AML-193 (cell line): ENCODE results near the gene TOPORS.
"Not testable (repeated sequence)": the region's sequence is repeated elsewhere in the genome, so short reads cannot be mapped to it uniquely, and the experiment has no call there.

Experiments used
- DNase-seq, 2 experiments: peaks; one replicate each; lab custom pipeline; 2025; lab: John Stamatoyannopoulos, UW

The TOPORS gene

DNA sequence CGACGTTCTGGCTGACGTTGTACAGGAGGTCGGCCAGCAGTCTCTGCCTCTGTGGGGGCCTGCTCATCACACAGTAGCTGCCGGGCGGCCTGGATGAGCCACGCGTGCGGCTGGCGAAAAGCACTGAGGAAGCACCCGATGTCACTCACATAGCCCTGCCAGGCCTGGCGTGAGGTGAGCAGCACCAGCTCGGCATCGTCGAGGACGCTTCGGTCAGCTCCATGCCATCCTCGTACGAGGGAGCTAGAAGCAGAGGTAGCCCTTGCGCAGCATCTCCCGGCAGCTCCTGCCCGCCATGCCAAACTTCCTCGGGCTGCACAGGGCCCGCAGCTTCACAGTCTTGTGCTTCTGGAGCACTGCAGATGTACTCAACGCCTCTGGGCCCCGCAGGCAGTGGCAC is 14.4 kb upstream of the TOPORS start:
- DNase-seq, result no peak

DNA sequence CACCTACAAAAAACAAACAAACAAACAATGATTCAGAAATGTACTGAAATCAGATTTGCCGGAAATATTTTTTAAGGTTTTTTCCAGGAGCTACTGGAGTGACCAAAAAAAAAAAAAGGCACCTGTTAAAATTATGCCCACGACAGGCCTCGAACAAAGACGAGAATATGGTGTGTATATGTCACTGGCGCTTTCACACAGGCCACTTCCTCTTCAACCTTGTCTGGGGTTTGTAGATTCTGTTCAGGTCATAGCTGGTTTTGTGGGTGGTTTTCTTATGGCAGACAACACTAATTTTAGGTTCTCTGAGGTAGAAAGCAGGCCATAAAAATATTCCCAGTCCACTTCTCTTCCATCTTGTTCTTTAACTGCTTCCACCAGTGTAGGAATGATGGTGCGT is 13.6 kb upstream of the TOPORS start:
- no peak for DNase-seq

DNA sequence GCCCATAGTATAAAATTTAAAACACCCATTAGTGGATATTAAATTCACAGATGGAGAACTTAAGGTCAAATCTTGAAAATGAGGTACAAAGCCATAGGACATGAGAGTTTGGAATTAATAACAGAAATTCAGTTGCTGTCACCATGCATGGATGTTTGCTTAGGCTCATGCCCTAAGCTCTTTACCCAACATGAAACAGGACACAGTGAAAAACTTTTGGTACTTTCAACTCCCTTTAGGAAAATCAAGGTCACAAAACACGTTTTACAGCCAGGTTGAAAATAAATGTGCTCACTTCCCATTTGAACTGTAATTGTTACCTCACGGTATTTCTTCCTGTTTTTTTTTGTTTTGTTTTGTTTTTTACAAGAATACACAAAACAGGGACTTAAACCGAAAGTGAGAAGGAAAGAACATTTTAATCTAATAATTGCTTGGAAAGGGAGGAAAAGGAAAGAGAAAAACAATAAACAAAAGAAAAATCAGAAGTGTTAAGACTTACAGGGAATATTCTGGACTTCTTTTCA is 6.1 kb upstream of the TOPORS start:
- DNase-seq, result no peak

DNA sequence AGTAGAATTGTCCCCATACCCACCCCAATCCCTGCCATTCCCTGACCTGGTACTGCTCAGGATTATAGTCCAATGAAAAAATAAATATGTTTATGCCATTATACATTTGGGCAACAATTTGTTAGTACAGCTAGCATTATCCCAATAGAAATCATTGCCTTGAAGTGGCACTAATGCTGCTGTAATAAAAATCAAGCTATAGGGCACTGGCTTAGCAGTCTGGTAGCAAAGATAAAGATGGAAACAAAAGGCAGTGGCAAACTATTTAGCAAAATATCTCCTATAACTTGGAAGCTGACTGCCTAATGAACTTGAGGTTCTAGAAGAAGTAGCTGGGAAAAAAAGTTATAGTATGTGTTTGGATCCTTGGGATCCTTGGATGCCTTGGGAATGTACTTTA is 2.2 kb upstream of the TOPORS start:
- no peak for DNase-seq

DNA sequence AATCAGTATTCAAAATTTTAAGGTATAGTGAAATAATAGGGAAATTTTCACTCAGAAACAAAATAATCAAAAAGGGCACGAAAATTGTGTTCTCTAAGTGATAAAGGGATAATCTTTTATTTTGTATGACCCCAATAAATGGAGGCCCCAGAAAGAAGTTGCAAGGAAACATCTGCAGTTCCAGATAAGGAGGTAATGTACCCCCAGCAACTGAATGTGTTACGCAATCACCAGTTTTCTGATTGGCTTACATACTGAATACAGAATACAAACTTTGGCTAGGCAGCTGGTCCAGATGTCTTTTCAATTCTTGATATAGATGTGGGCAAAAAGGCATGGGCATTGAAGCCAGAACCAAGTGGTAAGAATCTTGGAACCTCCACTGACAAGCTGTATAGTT is 1.7 kb upstream of the TOPORS start:
- DNase-seq, result no peak

DNA sequence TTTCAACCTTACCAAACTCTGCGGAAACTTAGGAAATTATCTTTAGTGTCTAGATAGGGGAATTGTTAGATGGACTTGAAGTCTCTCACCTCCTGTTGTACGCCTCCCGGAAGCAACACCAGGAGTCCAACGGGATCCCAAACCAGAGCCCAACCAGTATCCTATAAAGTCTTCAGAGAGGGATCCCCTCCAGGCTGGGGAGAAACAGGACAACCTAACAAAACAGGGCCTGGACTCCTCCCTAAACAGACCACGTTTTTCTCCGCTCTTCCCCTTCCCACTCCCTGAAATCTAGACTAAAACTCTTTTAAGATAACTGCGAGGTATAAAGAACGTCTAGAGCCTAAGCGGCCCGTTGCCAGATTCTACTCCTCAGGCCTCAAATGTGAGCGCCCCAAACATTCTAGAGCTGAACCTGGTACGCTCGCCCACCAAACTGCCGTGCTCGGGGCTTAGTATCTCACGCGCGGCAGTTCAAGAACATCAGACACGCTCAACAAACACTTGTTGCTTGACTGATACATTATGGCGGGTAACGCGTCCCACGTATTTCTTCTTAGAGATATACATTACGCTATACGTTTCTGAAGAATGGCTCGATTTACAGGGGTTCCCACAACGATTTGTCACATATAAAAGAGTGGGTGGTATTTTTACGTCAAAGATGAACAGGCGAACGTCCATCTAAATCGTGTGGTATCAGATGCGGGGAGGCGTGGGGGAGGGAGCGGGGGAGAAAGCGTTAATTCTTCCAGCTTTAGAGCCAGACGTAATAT is 922 bp downstream of the TOPORS start:
- no peak for DNase-seq

DNA sequence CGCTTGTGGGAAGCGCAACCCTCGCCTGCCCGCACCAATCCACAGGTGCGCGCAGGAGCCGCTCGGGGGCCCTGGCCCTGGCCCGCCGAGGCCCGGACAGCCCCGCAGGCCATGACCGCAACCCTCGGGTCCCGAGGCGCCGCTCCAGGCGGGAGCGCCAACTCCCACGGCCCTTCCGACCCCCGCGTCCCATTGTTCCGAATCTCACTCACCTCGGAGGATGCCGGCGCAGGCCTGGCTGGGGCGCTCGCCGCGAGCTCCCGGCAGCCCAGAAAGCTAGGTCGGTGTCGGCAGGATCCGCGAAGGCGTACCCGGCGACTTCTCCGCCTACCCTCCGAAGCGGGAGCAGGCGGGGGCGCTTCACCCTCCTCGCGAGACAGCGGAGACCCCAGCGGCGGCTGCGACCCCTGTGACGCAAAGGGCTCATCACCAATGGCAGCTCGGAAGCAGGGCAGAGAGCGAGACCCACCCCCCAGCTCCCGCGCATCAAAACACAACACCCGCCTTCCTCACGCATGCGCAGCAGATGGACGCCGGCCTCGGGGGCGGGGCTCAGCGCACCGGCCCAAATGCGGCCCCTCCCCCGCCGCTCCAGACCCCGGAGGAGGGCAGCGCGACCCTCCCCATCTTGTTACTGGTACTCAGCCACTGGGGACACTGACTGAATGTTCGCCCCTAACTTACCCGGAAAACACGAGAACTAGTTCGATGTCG is 1.7 kb downstream of the TOPORS start:
- peak; percentile 68 to 72 for DNase-seq

DNA sequence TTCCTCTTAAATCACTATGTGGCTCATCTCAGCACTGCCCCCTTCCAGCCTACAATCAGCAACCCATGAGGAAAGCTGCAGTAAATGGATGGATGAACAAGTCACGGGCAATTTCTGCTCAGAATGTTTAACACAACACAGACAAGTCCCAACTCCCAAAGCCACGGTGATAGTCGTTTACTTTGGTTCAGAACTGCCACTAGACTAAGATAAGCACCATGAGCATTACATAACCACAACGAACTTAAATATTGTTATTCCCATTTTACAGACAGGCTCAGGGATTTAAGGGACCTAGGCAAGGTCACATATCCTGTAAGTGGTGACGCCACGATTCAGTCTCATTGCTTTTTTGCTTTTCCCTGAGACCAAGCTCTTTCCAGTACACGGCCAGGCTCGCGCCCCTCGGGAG is 2.2 kb downstream of the TOPORS start:
- no peak for DNase-seq

DNA sequence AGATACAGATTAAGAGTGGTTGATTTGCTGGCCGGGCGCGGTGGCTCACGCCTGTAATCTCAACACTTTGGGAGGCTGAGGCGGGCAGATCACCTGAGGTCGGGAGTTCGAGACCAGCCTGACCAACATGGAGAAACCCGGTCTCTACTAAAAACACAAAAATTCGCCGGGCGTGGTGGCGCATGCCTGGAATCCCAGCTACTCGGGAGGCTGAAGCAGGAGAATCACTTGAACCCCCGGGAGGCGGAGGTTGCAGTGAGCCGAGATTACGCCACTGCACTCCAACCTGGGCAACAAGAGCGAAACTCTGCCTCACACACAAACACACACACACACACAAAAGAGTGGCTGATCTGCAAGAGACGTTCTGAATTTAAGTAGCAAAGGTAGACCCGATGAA is 4.2 kb downstream of the TOPORS start:
- not testable (repeated sequence) for DNase-seq

DNA sequence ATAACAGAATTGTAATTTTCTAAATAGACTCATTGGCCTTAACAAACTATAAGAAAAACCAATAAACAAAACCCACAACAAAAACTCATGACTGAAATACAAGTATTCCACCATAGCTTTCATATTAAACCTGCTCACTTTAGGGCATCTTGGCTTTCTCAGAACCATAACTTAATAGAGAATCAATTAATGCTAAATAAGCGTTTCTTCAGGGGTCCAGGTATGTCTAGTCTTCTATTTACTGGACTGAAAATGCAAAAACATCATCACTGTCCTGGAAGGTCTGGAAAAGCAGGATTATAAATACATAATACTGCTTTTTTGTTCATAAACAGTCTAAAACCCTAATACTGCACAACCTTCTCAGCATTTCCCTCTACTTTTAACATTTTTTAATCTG is 6.5 kb downstream of the TOPORS start:
- DNase-seq, result no peak

DNA sequence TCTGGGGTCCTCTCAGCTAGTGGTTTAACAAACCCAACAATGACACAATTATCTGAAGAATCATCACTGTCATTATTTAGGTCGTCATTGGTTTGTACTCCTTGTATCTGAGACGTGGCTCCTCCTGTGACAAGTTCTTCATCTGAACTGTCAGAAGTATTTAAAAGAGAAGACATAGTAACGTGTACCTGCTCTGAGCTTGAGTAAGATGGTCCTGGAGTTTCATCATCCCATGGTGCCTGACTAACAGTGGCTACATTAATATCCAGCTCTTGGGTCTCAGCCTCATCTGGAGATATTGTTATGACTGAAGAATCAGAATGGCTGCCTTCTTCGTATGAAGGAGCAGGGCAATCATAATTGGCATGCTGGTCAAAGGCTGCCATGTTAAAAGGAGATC is 9.3 kb downstream of the TOPORS start:
- DNase-seq, result no peak

DNA sequence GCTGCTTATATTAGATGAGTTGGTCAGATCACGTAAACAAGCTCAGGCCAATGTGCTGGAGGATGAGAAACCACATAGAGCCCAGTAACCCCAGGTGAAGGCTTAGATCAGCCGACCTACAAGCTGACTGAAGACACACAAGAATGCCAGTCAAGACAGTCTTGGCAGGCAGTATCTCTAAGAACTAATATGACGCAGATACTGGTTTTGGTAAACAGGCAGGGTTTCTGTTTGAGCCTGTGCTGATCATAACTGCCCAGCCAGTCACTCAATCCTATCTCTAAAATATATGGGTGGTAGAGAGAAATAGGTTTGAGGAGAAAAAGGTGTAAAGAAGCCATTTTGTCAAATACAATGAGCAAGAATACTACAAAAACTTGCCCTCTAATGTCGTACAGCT is 18.6 kb downstream of the TOPORS start:
- DNase-seq, result no peak

DNA sequence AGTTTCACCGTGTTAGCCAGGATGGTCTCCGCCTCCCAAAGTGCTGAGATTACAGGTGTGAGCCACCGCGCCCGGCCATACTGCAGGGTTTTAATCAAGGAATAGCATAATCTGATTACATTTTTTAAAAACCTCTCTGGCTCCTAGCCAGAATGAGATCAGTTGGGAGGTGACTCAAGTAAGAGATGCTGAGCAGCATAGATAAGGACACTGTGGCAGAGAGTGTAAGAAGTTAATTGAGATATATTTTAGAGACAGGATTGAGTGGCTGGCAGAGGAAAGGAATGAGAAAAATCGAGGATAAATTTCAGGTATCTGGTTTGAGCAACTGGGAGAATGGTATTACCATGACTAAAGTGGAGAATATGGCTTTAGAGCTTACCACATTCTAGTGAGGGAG is 19.1 kb downstream of the TOPORS start:
- no peak for DNase-seq

DNA sequence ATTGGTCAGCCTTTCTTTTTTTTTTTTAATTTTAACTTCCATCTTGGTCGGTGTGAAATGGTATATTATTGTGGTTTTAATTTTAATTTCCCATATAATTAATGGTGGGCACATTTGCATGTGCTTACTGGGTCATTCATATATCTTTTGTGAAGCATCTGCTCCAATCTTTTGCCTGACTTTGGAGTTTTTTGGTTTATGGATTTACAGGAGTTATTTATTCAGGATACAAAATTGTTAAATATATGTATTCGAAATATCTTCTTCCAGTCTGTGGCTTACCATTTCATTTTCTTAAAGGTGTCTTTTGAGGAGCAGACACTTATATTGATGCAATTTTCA is 25.7 kb downstream of the TOPORS start:
- DNase-seq, result no peak

DNA sequence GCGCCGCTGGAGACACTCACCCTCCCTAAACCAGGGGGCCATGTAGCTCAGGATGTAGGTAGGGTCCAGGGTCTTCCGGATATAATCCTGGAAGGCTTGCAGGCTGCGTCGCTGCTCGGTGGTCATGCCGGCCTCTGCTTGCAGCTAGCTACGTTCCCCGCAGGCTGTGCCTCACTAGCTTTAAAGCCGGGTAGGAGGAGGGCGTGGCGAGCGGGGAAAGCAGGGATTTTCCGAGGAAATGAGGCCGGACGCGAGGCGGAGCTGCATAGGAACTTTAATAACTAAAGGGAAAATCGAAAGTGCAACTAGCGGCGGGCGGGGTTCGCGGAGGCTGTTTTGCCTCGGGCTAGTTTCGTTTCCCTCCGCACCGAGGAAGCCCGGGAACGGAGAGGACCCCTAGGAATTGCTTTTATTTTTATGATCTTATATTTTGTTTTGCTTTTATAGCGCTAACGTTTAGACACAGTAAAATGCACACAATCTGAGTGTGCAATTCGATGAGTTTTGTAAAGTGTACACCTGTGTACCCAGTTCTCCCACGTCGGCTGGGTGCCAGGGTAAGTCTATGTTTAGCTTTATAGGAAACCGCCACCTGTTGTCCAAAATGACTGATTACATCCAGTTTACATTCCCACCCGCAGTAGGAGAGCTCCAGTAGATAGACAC is 26.2 kb downstream of the TOPORS start, which contains the start of gene RIGI:
RIGI (minus strand) TSS at position 156 of the 666 bp plus-strand sequence; CDS start at position 126, 30 bp downstream.
- peak; percentile 79 to 89 for DNase-seq

DNA sequence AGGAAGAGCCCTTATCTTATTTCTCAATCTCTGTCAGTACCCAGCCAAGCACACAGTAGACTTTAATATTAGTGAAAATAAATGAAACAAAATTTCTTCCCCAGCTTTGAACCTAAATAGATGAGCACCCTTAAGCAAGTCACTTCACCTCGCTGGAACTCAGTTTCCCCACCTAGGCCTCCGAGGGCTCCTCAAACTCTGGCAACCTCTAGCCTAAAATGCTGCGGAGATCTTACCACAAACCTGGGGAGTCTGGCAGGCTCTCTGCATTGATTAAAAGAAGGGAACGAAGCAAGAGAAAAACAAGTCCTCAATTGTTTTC is 26.7 kb downstream of the TOPORS start:
- DNase-seq, result peak in 1 of 2 experiments; percentile 34

DNA sequence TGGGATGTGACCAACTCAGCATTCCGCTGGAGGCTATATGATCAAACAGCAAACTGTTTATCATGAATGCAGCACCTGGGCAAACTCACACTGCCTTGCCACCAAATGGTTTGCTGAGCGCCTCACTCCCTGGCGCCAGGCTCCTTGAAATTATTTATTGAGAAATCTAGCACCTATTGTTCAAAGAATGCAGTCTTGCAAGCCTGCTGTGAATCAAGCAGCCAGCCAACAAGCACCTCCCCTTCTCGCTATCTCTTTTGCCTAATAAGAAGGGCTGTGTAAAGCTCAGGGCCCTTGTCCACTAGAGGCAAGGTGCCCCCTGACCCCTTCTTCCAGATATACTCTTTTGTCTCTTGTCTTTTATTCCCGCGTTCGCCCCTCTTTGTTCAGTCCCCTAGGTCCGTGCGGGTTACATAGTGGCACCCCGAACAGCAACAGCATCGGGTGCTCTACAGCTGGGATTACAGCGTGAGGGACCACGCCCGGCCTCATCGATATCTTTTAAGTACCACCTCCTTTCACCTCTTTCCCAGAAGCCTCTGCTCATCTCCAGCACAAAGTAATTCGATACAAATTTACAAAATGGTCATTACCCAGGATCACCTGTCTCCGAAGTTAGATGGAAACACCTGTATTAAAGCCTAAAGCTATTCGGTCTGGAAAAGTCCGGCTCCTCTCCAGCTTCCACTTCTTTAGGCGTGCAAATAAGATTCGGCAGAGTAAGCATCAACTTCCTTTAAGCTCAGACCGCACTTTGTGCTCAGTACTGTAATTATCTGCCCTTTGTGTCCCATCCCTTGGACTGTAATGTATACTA is 27.3 kb downstream of the TOPORS start:
- peak; percentile 16 to 19 for DNase-seq

DNA sequence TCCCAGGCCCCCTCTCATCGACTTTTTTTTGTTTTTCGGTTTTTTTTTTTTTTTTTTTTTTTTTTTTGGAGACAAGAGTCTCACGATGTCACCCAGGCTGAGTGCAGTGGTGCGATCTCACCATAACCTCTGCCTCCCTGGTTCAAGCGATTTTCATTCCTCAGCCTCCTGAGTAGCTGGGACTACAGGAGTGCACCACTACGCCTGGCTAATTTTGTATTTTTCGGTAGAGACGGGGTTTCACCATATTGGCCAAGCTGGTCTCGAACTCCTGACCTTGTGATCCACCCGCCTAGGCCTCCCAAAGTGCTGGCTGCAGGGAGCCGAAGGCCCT is 27.9 kb downstream of the TOPORS start:
- DNase-seq, result not testable (repeated sequence)

DNA sequence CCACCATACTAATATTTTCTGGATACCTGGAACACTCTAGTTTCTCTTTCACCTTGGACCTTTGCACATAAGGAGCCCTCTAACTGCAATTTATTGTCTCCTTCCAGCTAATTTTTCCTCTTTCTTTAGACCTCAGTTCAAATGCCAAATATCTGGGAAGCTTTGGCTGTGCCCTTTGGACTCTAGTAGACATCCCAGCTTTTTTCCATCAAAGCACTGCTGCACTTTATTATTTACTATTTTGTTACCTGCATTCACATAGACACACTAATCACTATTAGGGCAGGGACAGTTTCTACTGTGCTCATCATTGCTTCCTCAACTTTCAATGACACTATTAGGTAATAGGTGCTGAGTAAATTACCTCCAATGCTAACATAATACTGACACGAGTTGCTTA is 28.5 kb downstream of the TOPORS start:
- no peak for DNase-seq

DNA sequence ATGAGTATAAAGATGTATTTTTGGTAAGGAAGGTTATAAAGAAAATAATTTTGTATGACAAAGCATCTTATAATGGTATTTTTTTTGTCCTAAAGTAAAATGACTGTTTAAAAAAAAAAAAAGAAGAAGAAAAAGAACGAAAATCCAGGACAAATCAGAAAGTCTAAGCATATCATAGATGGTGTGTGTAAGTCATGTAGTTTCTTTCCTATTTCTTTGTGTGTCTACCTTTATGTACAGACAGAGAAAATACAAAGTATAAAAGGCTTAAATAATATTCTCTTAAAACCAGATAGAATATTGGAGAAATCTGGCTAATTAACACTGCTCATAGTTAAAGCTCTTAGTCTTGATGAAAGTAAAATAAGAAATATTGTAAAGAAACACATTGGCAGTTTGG is 34.1 kb downstream of the TOPORS start:
- DNase-seq, result no peak

DNA sequence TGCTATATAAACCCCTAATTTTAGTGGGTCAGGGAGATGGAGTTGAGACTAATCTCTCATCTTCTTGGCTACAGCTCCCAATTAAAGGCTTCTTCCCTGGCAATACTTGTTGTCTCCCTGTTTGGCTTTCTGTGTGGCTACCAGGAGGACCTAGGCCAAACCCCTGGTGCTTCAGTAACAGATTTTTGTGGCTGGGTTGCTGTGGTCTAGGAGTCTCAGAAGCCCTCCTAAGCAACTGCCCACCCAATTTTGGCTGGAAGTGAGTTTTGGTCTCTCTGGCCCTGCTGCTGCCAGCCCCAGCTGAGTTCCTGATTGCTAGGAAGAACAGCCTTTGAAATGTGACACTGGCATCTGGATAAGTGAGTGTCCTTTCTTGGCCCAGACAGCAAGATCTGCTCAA is 36.1 kb downstream of the TOPORS start:
- no peak for DNase-seq

DNA sequence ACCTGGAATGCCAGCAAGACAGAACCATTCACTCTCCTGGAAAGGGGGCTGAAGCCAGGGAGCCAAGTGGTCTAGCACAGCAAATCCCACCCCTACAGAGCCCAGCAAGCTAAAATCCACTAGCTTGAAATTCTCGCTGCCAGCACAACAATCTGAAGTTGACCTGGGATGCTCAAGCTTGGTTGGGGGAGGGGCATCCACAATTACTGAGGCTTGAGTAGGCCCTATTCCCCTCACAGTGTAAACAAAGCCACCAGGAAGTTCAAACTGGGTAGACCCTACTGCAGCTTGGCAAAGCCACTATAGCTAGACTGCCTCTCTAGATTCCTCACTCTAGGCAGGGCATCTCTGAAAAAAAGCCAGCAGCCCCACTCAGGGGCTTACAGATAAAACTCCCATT is 43.7 kb downstream of the TOPORS start:
- no peak for DNase-seq
